GM19193 (cell line): ENCODE results near the gene SLC22A7.

ENCODE experiments used
- POLR2A ChIP-seq: IDR thresholded peaks from 4 replicates; pipeline ENCODE4 v1.6.1; 2011; ENCODE audit not compliant: insufficient read depth, insufficient read length; ENCODE audit errors: extremely low read depth

The SLC22A7 gene, protein sequence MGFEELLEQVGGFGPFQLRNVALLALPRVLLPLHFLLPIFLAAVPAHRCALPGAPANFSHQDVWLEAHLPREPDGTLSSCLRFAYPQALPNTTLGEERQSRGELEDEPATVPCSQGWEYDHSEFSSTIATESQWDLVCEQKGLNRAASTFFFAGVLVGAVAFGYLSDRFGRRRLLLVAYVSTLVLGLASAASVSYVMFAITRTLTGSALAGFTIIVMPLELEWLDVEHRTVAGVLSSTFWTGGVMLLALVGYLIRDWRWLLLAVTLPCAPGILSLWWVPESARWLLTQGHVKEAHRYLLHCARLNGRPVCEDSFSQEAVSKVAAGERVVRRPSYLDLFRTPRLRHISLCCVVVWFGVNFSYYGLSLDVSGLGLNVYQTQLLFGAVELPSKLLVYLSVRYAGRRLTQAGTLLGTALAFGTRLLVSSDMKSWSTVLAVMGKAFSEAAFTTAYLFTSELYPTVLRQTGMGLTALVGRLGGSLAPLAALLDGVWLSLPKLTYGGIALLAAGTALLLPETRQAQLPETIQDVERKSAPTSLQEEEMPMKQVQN

GRCh38 chr6:43297644-43298564 is at the start of gene SLC22A7:
SLC22A7 (plus strand) TSS chr6:43298260; CDS start chr6:43298359, 99 bp downstream.
- no peak for TF ChIP-seq POLR2A

DNA sequence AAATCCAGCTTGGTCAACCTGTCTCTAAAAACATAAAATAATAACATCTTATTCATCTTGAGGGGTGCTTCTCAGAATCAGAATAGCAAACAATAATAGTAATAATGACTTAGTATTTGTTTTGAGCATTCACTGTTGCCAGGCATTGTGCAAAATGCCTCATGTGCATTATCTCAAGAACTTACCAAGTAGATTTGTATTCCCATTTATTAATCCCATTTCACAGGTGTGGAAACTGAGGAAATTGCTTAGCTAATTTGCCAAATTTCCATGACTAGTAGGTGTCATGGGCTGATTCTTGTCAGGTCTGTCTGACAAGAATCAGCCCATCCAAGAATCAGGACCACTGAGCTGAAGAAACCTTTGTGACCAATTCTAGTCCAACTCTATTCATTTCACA is 49.3 kb upstream of the SLC22A7 start:
- no peak for TF ChIP-seq POLR2A

GRCh38 chr6:43250992-43251373 is 47.1 kb upstream of the SLC22A7 start:
- TF ChIP-seq POLR2A = no peak

GRCh38 chr6:43253401-43253800 is 44.7 kb upstream of the SLC22A7 start:
- no peak for TF ChIP-seq POLR2A

- TF ChIP-seq POLR2A = no peak
These were observed 43.8 kb upstream of the SLC22A7 start for GRCh38 chr6:43254138-43254817.

DNA sequence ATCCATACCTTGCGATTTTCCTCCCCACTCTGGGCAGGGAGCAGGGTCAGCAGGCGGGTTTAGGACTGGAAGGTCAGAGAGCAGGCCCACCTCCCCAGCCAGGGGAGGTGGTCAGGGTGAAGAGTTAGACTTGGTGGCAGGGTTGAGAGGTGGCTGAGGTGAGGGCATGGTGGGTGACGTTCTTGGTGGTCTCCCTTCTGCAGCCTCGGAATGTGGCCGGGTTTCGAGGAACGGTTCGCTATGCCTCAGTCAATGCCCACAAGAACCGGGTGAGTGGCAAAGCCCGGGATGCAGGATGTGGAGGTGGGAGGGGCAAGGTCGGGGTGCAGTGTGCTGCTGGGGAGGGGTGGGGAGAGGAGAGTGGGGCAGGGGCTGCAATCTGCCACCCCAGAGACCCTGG is 43.2 kb upstream of the SLC22A7 start:
- TF ChIP-seq POLR2A = no peak

DNA sequence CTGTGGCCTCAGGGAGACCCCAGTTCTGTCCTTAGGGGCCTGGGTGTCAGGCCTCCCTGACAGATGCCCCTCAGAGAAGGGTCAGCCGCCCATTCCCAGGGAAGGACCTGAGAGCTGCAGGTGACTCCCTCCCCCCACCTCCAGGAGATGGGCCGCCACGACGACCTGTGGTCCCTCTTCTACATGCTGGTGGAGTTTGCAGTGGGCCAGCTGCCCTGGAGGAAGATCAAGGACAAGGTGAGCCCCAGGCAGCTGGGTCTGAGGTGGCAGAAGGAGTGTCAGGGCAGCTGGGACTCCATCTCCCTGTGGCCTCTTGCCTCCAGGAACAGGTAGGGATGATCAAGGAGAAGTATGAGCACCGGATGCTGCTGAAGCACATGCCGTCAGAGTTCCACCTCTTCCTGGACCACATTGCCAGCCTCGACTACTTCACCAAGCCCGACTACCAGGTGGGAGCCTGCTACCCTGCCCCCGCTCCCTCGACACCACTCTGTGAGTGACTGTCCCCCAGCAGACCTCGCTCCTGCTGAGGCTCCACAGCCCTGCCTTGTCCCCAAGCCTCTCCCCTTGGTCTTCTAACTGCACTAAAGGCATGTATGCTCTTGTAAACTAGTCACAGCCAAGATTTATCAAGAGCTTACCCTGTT is 42.5 kb upstream of the SLC22A7 start:
- TF ChIP-seq POLR2A = no peak

GRCh38 chr6:43256670-43257366 is 41.2 kb upstream of the SLC22A7 start:
- TF ChIP-seq POLR2A = no peak

DNA sequence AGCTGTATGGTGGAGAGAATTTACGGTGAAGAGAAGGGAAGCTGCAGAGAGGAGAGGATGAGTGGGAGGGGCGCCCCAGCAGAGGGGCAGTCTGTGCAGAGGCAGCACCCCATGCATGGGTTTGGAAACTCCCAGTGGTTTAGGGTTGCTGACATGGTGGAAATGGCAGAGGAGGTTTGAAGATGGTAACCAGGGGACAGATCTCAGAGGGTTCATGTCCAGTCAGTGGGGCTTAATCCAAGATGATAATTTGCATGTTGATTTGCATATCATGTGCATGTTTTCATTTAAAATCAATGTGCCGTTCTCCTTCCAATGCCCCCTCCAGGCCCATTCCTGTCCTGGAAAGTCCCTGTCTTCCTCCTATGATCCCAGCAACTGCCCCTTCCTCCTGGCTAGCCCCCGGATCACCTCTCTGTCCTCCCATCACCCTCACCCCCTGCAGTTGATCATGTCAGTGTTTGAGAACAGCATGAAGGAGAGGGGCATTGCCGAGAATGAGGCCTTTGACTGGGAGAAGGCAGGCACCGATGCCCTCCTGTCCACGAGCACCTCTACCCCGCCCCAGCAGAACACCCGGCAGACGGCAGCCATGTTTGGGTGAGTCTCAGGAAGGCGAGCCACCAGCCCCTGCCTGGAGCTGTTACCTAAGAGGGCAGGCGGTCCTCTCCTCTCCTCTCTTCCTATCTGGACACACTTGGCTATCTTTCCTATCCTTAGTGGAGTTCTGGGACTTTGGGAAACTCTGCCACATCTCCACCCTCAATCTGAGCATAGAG is 40.5 kb upstream of the SLC22A7 start:
- TF ChIP-seq POLR2A = no peak

DNA sequence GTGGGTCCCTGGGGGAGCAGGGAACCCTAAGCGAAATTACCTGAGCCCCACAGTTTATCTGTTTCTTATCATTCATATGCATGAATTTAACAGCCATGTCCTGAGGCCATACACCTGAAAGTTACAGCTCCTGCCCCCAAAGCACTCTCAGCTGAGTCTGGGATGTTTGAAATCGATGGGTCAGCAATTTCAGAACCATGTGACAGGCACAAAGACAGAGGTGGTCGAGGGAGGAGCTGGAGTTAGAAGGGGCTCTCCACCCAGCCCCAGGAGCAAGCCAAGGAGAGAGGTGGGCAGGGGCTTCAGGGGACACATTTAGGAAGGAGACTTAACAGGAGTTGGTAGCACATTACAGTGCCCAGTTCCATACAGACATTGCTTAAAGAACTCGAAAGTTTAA is 39.9 kb upstream of the SLC22A7 start:
- TF ChIP-seq POLR2A = no peak

DNA sequence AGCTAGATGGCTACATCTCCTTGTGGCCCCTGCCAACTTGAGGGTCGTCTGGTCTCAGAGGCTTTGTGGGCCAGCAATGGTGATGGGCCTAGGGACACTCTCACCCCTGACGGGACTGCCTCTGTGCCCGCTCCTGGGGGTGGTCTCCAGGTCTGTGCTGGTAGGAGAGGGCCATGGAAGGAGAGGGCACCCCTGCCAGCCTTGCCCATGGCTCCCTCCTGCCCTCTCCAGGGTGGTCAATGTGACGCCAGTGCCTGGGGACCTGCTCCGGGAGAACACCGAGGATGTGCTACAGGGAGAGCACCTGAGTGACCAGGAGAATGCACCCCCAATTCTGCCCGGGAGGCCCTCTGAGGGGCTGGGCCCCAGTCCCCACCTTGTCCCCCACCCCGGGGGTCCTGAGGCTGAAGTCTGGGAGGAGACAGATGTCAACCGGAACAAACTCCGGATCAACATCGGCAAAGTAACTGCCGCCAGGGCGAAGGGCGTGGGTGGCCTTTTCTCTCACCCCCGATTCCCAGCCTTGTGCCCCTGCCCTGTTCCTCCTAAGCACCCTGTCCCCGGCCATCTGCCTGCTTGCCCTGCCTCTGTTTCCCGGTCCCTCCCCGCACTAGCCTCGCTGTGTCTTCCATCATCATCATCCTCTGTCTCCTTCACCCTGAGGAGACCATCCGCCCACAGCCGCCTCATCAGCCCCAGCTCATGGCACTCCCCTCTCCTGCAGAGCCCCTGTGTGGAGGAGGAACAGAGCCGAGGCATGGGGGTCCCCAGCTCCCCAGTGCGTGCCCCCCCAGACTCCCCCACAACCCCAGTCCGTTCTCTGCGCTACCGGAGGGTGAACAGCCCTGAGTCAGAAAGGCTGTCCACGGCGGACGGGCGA is 39.0 kb upstream of the SLC22A7 start:
- TF ChIP-seq POLR2A = no peak

DNA sequence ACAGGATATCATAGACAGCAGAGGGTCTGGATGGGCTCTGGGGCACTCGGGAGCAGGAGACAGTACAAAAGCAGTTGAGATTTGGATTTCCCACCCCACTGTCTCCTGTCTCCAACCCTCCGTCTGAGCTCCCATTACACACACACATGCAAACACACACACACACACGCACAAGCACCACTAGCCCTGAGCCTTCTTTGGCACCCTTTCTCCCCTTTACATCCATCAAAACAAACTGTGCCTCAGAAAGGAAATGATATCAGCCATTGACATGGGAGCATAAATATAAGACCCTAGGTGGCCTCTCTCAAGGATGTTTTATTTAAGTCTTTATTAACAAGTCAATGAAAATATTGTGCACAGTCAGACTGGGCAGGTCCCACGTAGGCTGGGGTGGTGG is 37.3 kb upstream of the SLC22A7 start:
- no peak for TF ChIP-seq POLR2A
